Skeletal muscle cell (primary cell): Measurements from ENCODE around the gene PTDSS2.
"Not testable (repeated sequence)": the region's sequence is repeated elsewhere in the genome, so short reads cannot be mapped to it uniquely, and the experiment has no call there.

Source experiments
- DNase-seq: peaks from one replicate; pipeline ENCODE4 v3.0.0-alpha.2; 2010; ENCODE audit warnings: low read depth
- H3K4me3 ChIP-seq: 2 replicates; pipeline ENCODE4 v1.5.1; 2011; ENCODE audit warnings: low read depth, mild to moderate bottlenecking, control low read depth, low read length, moderate library complexity

Gene PTDSS2

GRCh38 chr11:462107-462890 is 12.2 kb downstream of the PTDSS2 start:
- H3K4me3 ChIP-seq = no peak overlapping the region
- DNase-seq = no peak

GRCh38 chr11:464316-464715 is 14.2 kb downstream of the PTDSS2 start:
- no peak for DNase-seq
- H3K4me3 ChIP-seq = no peak overlapping the region

GRCh38 chr11:465896-466530 is 15.9 kb downstream of the PTDSS2 start:
- no peak overlapping the region for H3K4me3 ChIP-seq
- DNase-seq = no peak

GRCh38 chr11:468036-468435 is 18.0 kb downstream of the PTDSS2 start:
- DNase-seq = no peak
- H3K4me3 ChIP-seq = no peak overlapping the region

- H3K4me3 ChIP-seq = no peak overlapping the region
- DNase-seq = no peak
These were observed 18.4 kb downstream of the PTDSS2 start for GRCh38 chr11:468493-468892.

GRCh38 chr11:469026-469683 is 19.1 kb downstream of the PTDSS2 start:
- not testable (repeated sequence) for H3K4me3 ChIP-seq, DNase-seq

GRCh38 chr11:469684-470560 is 19.8 kb downstream of the PTDSS2 start:
- H3K4me3 ChIP-seq = no peak overlapping the region
- peak; percentile 22 for DNase-seq

- no peak overlapping the region for H3K4me3 ChIP-seq
- no peak for DNase-seq
These were observed 21.5 kb downstream of the PTDSS2 start for GRCh38 chr11:471468-472145.

- H3K4me3 ChIP-seq = no peak overlapping the region
- DNase-seq = no peak
These were observed 22.2 kb downstream of the PTDSS2 start for GRCh38 chr11:472272-472671.

GRCh38 chr11:472816-473215 is 22.7 kb downstream of the PTDSS2 start:
- DNase-seq = no peak
- no peak overlapping the region for H3K4me3 ChIP-seq

GRCh38 chr11:473415-473814 is 23.3 kb downstream of the PTDSS2 start:
- H3K4me3 ChIP-seq = no peak overlapping the region
- no peak for DNase-seq

GRCh38 chr11:473962-474785 is 24.1 kb downstream of the PTDSS2 start:
- DNase-seq = no peak
- no peak overlapping the region for H3K4me3 ChIP-seq

- H3K4me3 ChIP-seq = no peak overlapping the region
- no peak for DNase-seq
These were observed 24.9 kb downstream of the PTDSS2 start for GRCh38 chr11:474914-475506.

GRCh38 chr11:475941-476340 is 25.9 kb downstream of the PTDSS2 start:
- no peak for DNase-seq
- H3K4me3 ChIP-seq = no peak overlapping the region

GRCh38 chr11:476416-476815 is 26.3 kb downstream of the PTDSS2 start:
- no peak for DNase-seq
- no peak overlapping the region for H3K4me3 ChIP-seq

- DNase-seq = no peak
- no peak overlapping the region for H3K4me3 ChIP-seq
These were observed 27.1 kb downstream of the PTDSS2 start for GRCh38 chr11:477052-477715.

GRCh38 chr11:479311-479710 is 29.2 kb downstream of the PTDSS2 start:
- no peak for DNase-seq

GRCh38 chr11:484616-485015 is 34.5 kb downstream of the PTDSS2 start:
- no peak overlapping the region for H3K4me3 ChIP-seq
- no peak for DNase-seq

More at GRCh38 chr11:479311-479710, 29.2 kb downstream of the PTDSS2 start:
- no peak overlapping the region for H3K4me3 ChIP-seq
